CD4-positive, alpha-beta T cell treated with Interleukin-6 at 100 ng/mL for 8 hours (primary cell): Measurements from ENCODE around the gene CACNA1C.

Source experiments
- DNase-seq: peaks from one replicate; pipeline ENCODE4 v3.0.0-alpha.2; 2020; ENCODE audit warnings: mixed read lengths, low spot score

CACNA1C gene

GRCh38 chr12:2364631-2365051 lies 311.9 kb downstream of the CACNA1C start:
- no peak for DNase-seq

DNA sequence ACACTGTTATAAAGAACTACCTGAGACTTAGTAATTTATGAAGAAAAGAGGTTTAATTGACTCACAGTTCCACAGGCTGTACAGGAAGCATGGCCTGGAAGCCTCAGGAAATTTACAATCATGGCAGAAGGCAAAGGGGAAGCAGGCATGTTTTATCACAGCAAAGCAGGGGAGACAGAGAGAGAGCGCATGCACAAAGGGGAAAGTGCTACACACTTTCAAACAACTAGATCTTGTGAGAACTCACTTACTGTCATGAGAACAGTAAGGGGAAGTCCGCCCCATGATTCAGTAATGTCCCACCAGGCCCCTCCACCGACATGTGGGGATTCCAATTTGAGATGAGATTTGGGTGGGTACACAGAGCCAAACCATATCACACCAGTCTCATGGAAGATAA lies 313.9 kb downstream of the CACNA1C start:
- DNase-seq: no peak

- DNase-seq: no peak
Observed at GRCh38 chr12:2372178-2372577, 319.4 kb downstream of the CACNA1C start.

GRCh38 chr12:2372735-2373134 lies 319.9 kb downstream of the CACNA1C start:
- no peak for DNase-seq

DNA sequence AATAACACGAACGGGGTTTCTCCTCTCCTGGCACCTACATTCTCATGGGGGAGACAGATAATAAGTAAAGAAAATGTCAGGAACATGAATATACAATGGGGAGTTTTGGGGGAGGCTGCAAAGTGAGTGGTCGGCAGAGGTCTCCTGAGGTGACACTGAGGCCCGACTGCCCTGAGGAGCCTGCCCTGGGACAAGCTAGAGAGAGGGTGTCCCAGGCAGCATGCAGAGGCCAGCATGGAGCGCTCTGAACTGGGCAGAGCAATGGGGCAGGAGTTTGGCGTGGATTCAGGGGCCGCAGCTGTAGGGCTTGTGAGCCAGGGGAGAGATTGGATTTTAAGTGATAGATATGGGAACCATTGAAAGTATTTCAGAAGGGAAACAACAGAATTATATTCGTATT lies 320.5 kb downstream of the CACNA1C start:
- no peak for DNase-seq

- DNase-seq: no peak
Observed at GRCh38 chr12:2374092-2374906, 321.5 kb downstream of the CACNA1C start.

DNA sequence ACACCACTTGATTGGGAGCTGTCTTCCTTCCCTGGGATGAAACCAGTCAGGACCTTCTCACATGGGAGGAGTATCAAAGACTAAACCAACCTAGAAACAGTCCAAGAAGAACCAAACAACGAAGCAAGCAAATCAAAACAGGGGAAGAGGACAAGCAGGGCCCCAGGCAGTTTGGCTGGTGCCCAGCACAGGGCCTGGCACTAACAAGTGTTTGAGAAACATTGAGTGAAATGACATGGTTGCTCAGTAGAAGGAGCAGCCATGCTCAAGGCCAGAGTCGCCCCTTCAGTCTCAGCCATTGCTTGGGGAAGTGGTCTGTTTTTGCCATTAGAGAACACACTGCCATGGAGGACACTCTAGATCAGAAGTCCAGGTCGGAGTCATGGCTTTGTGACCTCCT lies 323.1 kb downstream of the CACNA1C start:
- DNase-seq: no peak

DNA sequence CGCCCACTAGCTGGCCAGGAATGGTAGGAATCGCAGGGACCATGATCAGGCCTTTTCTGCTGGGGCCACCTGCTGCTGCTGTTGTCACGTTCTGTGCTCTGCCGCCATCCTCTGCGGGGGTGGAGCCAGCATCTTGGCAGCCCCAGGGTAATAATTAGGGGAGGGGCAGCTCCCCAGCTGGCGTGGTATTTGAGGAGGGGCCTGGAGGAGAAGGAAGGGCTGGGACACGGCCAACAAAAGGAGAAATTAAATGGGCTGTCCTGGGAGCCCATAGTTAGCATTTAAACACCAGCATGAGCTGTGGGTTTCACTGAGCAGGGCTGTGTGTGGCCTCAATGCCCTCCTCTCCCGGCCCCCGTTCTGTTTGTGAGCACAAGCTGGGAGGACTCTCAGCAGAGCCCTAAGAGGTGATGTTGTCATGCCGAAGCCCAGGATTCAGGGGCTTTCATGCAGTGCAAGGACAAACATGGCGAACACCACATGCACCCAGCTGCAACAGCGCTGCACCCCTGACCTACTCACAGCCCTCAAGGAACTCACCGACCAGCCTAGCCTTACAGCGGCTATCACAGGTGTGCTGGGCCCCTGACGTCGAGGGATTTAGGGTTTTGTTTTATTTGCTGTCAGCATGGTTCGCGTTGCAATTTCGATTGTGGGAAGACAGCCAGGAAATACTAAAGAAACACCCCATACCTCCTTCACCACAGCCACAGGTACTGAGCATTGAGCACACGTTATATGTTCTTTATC lies 324.3 kb downstream of the CACNA1C start:
- DNase-seq: no peak

DNA sequence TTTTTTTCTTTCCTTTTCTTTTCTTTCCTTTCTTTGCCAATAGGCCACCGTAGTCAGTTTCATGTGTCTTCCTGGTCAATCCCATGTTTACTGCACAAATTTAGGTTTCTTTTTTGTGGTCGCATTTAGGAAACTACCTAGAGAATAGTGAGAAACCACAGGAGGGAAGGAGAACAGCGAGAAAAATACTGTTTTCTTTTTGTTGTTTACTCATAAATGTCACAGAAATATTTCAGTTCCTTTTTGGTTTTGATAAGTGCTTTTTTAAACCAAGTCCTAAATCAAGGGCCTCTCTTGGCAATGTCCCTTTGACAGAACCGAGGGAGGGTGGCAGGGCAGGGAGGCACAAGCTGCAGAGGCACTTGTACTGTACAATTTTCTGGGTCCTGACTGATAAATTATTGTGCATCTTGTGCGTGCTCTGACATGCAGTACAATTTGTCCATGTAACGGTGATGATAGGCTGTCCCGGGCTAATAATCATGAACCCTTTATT lies 326.1 kb downstream of the CACNA1C start:
- no peak for DNase-seq

DNA sequence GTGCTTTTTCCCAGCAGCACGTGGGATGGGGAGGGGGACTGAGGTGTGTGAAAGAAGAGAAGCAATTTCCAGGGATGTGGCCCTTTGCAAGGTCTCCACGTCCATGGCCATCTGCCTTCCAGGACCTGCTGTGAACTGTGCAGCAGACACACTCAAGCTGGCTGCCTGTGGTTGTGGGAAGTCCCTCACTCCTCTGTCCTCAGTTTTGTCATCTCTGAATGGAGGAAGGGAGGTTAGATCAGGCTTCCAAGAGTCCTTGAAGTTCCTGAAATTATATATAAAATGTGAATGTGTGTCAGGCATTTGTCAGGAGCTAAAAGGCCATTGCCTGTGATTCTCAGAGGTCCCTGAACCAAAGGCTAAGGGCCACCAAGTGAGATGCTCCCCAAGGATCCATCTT lies 328.2 kb downstream of the CACNA1C start:
- DNase-seq: no peak

DNA sequence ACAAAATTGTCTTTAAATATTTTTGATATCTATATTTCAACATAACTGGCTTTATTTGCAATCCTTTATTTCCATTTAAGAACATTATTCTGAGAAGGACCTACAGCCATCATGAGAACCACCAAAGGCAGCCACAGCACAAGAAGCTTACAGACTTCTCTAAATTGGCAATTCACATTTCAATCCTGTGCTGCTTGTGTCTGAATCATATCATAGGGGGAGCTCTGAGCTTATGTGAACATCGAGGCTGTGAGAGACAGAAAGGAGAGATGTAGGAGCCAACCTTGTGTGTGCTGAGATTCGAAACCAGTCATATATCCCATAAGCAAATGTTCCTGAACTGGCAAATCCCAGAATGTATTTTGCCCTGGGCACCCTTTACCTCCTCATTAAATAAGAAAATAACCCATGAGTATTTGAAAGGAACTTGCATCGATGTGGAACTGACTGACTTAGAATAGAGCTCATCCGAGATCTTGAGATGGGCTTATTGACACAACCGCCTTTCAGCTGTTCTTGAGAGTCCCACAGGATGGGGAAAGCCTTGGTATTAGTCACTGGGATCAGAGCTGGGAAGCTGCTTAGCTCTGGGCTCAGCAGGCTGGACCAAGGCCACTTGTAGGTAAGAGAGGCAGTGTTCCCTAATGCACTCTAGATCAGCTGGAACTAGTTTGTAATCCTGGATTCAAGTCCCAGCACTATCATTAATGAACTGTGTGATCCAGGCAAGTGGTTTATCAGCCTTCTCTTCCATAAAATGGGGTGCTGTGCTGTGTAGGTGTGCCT lies 329.8 kb downstream of the CACNA1C start:
- no peak for DNase-seq

DNA sequence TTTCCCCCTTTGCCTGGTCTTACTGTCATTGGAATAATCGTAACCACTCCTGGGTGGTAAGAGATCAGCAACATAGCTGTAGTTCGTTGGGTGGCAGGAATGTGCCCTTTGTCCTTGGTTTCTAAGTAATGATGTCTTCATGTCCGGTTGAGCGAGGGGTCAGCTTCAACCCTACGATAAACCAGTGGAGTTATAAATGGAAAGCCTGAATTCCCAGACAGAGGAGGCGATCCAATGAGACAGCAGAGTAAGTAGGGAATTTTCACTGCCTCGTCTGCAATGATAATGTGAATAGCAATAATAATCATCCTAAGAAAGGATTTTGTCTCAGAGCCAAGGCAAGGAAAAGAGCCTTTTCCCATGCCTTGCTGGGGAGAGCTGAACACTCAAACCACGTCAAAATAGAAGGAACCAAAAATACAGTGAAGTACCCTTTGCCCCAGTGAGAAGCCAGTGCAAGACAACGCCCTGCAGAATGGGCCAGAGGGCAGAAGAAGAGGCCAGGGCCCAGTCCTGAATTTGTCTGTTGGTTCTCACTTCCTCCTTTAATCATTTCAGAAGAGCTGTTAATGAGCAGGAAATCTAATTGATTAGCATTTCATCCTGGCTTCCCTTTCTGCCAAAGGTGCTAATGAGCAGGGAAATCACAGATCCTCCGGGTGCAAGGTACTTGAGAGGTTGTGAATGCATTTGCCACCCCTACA lies 330.7 kb downstream of the CACNA1C start:
- DNase-seq: no peak

DNA sequence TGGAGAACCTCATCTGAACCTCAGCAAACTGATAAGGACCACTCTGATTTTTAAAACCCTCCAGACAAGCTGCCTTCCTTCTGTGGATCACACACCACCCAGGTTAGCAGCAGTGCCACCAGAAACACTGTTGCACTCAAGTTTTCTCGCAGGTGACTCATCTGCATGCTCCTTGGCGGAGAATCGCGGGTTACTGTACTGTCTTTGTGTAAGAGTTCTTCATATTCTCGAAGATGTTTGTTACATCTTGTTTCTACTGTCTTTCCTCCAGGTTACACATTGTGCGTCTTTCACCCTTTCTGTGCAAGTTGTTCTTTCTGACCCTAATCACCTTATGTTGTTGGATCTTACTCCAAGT lies 331.2 kb downstream of the CACNA1C start:
- no peak for DNase-seq

DNA sequence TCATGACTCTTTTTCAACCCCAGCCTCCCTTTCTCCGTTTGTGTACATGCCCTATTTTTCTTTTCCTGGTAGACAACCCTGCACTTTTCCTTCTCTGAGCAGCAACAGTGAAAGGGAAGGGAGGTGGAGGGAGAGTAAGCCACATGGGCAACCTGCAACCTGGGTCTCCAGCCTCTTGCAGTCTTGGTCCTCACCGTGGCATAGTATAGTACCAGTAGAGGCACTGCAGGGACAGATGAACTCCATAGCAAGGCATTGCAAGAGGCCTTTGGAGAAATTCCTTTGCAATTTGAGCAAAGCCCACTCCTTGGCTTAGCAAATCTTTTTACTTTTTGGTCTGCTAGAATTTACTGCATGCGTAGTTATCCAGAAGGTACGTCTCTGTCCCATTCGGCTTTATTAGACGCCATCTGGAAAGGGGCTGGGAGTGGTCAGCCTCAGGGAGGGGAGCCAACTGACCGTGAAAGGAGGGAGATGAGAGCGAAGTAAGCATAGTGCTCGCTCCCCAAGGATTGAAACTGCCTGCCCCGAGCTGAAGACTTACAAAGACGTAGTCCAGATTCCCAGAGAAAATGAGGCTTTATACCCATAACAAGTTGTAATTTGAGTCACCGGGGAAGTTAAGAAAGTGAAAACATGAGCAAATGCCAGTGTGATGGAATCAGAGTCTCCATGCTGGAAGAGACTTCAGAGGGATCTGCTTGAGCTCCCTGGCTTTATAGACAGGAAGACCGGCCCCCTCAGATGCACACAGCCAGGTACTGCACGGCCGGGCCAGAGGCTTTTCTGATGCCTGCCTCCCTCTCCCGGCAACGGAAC lies 332.0 kb downstream of the CACNA1C start:
- no peak for DNase-seq

DNA sequence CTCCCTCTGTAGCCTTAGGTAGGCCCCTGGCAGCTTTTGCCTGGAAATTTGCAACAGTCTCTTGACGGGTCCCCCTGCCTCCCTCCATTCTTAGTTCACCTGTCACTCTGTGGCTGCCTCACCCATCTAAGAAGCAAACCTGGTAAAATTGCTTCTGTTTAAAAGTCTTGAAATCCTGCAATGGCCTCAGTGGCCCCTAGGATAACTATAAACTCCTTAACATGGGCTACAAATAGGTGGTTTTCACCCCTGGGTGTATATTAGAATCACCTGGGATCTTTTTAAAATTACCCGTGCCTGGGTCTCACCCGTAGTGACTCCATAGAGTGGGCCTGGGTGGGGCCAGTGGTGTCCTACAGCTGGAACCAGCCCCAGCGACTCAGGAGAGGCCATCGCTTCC lies 332.7 kb downstream of the CACNA1C start:
- no peak for DNase-seq

DNA sequence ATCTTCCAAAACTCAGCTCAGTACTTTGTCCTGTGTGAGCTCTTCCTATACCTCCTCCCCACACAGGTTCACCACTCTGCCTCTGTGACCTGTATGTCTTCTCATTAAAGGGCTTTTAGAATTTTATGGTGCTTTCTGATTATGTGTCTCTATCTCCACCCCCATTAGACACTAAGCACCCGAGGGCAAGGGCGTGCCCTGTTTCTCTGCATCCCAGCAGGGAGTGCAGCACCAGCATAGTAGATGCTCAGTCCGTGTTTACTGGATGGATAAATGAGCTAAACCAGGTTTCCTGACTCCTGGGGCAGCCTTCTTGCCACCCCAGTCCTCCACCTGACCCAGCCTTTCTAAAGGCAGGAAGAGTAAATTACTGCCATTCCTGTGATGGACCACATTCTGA lies 333.8 kb downstream of the CACNA1C start:
- no peak for DNase-seq

DNA sequence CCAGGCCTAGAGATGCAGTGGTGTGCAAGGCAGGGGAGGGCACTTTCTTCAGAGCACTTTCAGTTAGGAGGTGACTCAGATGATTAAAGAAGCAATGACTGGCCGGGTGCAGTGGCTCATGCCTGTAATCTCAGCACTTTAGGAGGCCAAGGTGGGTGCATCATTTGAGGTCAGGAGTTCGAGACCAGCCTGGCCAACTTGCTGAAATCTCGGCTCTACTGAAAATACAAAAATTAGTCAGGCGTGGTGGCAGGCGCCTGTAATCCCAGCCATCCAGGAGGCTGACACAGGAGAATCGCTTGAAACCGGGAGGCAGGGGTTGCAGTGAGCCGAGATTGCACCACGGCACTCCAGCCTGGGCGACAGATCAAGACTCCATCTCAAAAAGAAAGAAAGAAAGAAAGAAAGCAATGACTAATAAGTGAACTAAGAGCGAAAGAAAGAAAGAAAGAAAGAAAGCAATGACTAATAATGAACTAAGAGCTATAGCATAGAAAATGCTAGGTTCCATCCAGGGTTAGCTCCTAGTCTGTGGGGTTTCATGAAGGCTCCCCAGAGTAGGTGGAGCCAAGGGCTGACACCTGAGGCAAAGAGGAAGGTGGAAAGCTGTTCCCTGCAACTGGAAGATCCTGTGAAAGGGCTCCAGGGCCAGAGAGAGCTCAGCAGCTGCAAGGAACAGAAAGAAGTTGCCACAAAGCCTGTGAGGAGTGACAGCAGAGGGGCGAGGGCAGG lies 334.5 kb downstream of the CACNA1C start:
- no peak for DNase-seq

- no peak for DNase-seq
Observed at GRCh38 chr12:2389079-2389790, 336.4 kb downstream of the CACNA1C start.

- no peak for DNase-seq
Observed at GRCh38 chr12:2390133-2390532, 337.3 kb downstream of the CACNA1C start.
